Mesenteric fat pad (tissue), 1 donor: Measurements from ENCODE around the gene PHLPP1. TPM values are rescaled to one million over a fixed set of nuclear protein-coding genes. Genes with fewer than 3 reads are reported as not detected.

Experiments
- DNase-seq: peaks from one replicate; pipeline ENCODE4 v3.0.0-alpha.2; 2020; ENCODE audit warnings: low spot score
- total RNA-seq: library from RNA; stranded (reverse); fragmentation: NEBNext Ultra II Directional; extraction: Animal tissue kit (Norgen Biotek cat#: 25700); gene quantifications from one replicate; pipeline ENCODE4 v1.2.1, GENCODE V29; 2021
- donor health status: DM: yes; HTN: yes; CAD: no.

PHLPP1 gene
- total RNA-seq, 1 donor from 2014 or later: 7.0 TPM

DNA sequence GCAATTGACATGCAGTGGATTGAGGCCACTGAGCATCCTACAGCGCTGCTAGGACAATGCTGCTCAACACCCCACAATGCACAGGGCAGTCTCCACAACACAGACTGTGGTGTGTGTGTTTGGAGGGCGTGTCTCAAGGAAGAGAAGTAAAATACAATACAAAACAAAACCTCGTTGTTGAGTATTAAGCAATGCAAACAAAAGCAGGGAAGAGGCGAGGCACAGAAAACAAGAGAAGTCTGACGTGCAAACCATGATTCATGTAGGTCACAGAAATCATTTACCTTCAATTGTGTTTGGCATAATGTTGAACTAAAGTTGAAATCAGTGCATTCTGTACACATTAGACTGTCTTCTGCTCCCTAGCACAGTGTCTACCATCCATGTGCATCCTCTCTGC is 260.9 kb downstream of the PHLPP1 start:
- DNase-seq: no peak

DNA sequence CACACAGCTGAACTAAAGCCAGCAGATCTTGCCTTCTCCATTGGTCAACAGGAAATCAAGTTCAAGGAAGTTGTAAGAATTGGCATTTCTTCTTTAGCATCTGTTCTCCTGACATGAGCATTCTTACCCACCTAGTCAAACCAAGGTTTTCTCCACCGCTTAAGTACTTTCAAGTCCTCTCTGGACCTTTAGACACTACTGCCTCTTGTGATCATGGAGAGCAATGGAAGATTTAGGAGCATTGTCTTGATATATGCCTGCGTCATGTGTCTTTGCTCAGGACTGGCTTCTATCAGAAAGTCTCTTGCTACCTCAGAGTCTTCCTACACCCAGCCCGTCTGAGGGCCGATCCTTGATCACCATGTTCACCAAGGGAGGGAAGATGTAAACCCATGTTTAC is 262.2 kb downstream of the PHLPP1 start:
- no peak for DNase-seq

DNA sequence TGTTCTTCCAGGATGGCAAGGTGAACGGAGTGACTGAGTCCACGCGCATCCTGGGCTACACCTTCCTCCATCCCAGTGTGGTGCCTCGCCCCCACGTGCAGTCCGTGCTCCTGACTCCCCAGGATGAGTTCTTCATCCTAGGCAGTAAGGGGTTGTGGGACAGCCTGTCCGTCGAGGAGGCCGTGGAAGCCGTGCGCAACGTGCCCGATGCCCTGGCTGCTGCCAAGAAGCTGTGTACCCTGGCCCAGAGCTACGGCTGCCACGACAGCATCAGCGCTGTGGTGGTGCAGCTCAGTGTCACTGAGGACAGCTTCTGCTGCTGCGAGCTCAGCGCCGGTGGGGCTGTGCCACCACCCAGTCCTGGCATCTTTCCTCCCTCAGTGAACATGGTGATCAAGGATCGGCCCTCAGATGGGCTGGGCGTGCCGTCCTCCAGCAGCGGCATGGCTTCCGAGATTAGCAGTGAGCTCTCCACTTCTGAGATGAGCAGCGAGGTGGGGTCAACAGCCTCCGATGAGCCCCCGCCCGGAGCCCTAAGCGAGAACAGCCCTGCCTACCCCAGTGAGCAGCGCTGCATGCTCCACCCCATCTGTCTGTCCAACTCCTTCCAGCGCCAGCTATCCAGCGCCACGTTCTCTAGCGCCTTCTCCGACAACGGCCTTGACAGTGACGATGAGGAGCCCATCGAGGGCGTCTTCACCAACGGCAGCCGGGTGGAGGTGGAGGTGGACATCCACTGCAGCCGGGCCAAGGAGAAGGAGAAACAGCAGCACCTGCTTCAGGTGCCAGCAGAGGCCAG is 263.1 kb downstream of the PHLPP1 start:
- no peak for DNase-seq

DNA sequence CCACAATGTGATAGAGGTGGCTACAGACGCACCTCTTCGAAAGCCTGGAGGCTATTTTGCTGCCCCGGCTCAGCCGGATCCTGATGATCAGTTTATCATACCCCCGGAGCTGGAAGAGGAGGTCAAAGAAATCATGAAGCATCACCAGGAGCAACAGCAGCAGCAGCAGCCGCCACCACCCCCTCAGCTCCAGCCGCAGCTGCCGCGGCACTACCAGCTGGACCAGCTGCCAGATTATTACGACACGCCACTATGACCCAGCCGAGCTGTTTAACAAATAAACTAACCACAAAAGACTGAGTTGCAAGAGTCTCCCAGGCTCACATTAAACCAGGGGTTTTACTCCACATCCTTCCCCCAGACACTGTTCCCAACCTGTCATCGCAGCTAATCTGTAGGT is 263.8 kb downstream of the PHLPP1 start:
- no peak for DNase-seq

GRCh38 chr18:62979900-62980299 is 264.6 kb downstream of the PHLPP1 start:
- DNase-seq: no peak

GRCh38 chr18:62981566-62981965 is 266.2 kb downstream of the PHLPP1 start:
- no peak for DNase-seq

DNA sequence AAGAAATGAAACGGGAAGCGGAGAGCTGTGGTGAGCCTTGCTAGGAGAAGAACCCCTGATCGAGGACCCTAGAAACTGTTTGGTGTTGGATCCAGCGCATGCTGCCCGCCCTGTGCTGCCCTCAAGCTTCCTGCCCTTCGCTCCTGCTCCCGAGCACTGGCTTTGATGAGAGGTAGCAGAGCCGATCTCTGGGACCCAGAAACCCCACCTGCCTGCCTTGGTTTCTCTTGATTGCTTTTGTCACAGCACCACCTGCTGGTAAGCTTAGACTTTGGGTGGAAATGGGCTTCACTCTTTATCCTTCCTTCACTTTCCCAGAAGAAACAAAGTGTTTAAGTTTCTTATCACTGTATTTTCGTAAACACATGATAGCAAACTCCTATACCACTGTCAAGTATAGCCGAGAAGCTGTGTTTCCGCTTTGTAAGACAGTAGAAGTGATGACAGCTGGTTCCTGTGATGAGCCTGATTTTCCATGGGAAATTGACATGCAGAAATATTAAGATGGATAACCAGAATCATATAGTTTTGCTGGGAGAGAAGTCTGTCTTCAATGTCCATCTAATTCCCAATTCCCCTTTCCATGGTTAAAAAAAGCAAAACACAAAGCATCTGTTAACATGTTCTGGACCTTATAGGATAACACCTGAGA is 267.4 kb downstream of the PHLPP1 start:
- DNase-seq: no peak

DNA sequence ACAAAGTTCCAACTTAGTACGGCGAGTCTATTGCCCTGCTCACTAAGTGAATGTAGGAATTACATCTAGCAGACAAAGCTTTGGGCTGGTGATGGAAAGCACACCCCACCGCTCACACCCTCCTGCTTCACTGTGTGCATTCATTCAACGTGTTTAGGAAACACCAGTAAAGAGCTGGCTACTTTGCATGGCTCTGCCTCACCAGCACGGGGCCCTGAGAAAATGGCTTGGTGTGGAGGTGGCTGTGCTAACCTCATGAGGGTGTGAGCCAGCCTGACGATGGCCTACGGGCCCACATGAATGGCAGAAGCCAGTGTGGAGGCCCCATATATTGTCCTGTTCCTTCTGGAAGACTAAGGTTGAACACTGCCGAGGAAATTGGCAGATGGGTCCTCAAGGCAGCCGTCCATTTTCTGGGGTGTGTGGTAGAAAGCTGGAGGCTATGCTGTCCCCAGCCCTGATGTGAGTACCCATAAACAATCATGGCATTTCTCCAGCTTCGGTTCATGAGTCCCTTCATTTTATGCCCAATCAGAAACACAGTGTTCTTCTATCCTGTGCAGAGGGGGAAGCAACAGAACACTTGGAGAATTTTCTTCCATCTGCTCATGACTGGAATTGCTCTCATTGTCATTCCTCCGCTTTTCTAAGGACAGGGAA is 269.4 kb downstream of the PHLPP1 start:
- DNase-seq: no peak

- DNase-seq: no peak
These were observed 271.1 kb downstream of the PHLPP1 start for GRCh38 chr18:62986490-62986889.

DNA sequence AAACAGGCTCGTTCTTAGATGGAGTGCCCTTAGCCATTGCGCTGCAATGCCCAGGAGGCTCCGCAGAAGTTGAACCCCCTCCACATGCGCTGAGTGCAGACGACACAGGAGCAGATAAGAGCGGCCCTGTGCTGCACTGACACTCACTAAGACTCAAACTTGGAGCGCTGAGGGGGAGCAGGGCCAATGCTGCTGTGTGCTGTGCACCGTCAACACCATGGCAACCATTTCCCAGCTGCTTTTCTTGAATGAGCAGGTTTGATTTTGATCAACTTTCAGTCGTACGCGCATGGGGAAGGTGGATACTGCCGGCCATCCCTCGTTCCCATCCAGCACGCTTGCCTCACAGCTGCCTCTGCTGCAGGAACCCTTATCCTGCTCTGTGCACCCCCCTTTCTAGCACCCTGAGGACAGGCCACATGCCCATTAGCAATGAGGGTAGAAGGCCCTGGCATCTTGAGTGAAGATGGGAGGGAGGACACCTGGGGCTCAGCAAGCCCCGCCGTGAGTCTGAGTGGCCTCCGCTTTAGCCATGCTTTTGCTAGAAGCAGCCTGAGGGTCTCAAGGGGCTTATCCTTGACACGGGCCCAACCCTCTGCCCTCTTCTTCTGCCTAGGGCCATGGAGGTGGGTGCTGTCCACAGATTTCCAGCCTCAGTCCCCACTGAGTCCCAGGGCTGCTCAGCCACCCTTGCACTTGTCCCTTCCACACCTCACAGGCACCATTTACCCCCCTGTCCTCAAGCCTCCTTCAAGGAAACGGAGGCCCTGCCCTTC is 271.9 kb downstream of the PHLPP1 start:
- DNase-seq: no peak

- DNase-seq: no peak
These were observed 272.5 kb downstream of the PHLPP1 start for GRCh38 chr18:62987859-62988258.

DNA sequence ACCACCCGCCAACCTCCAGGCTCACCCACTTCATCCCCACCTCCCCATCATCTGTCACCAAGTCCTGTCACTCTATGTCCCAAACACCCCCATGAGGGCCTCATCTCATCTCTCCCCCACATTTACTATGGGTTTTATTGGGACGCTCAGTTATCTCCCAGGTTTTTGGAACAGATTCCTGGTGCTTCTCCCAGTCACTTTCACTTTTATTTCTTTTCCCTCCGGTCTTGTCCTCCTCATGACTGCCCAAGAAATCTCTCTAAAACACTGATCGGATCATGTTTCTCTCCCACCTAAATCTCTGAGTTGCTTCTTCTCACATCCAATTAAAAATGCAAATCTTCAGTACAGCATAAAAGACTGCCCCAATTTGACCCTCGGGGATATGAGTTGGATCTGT is 273.1 kb downstream of the PHLPP1 start:
- DNase-seq: no peak

DNA sequence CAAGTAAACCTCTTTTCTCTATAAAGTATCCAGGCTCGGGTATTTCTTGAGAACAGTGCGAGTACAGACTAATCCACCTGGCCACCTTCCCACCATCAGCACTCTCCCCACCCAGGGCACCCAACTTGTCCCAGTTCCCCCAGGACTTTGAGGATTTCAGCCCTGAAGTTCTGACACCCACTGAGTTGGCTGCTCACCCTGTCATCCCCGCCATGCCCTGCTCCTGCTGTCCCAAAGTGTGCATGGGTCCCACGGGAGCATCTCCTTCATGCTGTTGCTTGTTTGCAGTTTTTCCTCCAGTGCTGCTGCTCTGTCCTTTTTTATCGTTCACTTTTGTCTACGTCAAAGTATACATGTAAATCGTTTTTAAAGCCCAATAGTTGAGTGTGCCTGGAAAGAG is 273.9 kb downstream of the PHLPP1 start:
- DNase-seq: no peak

DNA sequence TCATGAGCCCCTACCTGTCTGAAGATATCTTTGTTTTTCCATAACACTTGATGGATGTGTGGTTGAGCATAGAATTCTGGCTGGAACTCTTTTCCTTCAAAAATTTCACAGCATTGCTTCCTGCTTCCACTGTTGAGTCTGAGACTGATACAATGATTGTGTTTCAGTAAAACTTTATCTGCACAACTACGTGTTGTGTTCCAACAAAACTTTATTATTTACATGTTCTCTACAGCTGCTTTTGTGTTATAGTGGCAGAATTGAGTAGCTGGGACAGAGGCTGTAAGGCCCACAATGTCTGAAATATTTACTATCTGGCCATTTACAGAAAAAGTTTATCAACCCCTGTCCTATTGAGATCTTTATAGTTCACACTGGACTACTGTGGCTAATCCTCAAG is 275.3 kb downstream of the PHLPP1 start:
- DNase-seq: no peak

- no peak for DNase-seq
These were observed 276.0 kb downstream of the PHLPP1 start for GRCh38 chr18:62991389-62991788.

DNA sequence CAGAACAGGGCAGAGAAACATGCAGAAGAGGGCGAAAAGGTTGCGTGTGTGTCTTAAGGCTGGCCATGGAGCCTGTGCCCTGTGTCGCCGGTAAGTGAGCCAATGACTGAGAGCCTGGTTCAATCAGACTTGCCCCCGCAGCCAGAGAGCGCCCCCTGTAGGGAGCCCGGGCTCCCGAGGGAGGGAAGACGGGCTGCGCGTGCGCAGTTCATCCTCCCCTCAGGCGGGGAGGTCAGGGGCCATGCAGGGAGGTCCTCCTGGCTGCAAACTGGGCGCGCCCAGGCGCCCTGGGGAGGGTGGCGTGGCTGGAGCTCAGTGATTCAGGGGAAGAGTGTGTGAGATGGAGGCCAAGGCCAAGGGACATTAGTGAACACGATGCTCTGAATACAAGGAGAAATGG is 276.6 kb downstream of the PHLPP1 start:
- no peak for DNase-seq

DNA sequence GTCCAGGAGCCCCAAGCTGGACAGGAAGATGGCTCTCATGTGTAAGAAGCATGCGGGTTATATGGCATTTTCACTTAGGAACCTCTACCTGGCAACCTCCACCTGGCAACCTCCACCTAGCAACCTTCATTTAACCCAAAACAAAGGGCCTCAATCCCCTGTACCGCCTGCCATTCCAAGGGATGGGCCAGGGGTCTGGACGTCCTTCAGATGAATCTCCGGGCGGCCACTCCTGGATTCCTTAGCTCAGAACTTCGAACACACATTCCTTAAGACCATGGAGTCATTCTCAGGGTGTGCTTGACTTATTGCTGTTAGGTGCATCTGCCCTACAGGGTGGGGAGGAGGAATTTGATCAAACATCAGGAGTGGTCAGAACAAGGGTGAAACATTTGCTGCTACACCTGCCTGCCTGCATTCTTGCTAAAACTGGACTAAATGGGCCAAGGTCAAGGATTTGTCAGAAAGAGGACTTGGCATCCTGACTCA is 277.6 kb downstream of the PHLPP1 start:
- no peak for DNase-seq

DNA sequence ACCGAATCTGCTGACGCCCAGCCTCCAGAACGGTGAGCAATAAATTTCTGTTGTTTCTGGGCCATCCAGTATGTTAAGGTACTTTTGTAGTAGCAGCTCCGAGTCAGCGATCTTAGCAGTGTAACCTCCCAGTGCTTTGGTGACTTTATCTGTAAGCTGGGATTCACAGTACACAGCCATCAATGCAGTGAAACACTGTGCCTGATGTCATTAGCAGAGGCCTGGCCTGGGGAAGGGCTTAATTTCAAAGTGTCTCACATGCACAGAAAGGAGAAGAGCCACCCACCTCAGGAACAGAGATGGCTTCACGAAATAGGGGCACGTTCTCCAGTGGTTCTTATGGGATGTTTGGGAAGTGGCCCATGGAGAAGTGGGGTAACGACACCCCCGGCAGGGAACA is 281.2 kb downstream of the PHLPP1 start:
- DNase-seq: no peak

DNA sequence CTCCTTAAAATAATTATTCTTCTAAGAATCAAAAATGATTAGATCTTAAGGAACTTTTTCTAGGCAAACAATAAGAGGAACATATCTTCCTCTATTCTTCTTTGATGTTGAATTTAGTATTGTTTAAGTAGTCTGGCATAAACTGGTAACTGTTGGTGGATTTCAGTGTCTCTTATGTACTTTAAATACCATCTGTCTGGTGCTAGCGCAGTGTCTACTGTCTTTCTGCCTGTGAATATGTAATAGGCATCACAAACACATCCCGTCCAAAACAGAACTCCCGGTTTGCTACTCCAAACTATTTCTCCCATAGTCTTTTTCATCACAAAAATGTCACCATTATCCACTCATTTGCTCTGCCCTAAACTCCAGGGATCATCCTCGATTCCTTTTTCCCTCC is 281.7 kb downstream of the PHLPP1 start:
- no peak for DNase-seq

- no peak for DNase-seq
These were observed 283.1 kb downstream of the PHLPP1 start for GRCh38 chr18:62998443-62998842.

DNA sequence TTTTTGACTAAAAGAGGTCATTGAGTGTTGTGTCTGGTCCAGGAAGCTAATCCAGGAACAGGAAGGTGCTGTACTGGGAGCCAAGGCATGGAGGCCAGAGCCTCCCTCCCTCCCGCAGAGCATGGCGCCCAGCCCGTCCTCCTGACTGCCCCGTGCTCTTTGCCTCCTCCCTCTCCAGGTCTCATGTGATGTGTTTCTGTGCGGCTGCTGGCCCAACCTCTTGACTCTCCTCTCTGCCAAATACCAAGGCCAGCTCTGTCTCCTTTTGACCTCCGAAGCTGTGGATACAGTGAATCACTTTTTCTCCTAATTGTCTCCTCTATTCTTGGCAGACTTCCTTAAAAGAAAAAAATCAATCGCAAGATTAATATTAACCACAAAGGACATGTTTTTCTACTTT is 284.1 kb downstream of the PHLPP1 start:
- DNase-seq: no peak

DNA sequence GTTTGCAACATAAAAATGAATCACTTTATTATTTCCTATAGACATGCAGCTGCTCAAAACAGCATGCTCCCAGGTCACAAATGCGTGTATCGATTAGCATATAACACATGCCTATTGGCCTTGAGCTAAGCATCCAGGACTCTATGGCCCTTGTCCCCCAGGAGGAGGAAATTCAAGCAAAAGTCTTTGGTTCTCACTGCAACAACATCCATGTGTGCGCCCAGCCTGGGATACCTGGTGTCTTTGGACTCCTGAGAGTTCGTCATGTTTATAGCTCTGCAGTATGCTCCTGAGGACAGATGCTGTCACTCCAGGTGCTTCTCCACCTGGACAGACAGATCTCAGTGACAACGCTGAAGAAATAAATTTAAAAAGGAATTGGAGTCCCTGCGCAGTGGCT is 284.6 kb downstream of the PHLPP1 start:
- DNase-seq: no peak
